Hepatocyte (in vitro differentiated cells): ENCODE measurements around the gene OR8S1.
"Not testable (repeated sequence)": the region's sequence is repeated elsewhere in the genome, so short reads cannot be mapped to it uniquely, and the experiment has no call there.

Source experiments
- CTCF ChIP-seq: fragments of 200-600 bp; sonication (generic); IDR thresholded peaks from 2 replicates; pipeline ENCODE4 v1.5.1; 2016; ENCODE audit warnings: antibody characterized with exemption, mild to moderate bottlenecking; ENCODE audit not compliant: poor library complexity
- EZH2 ChIP-seq: fragments of 200-600 bp; sonication (generic); IDR thresholded peaks from 2 replicates; pipeline ENCODE4 v1.6.1; 2016; ENCODE audit warnings: antibody characterized with exemption, mild to moderate bottlenecking, borderline replicate concordance
- EZH2phosphoT487 ChIP-seq: fragments of 200-600 bp; sonication (generic); IDR thresholded peaks from one replicate; pipeline ENCODE4 v1.6.1; 2018; ENCODE audit warnings: antibody characterized with exemption, mild to moderate bottlenecking, low read depth, moderate library complexity; ENCODE audit not compliant: unreplicated experiment, severe bottlenecking

GRCh38 chr12:48489456-48489855 is 36.0 kb upstream of the OR8S1 start:
- not testable (repeated sequence) for TF ChIP-seq EZH2, CTCF, EZH2phosphoT487
